HG02870 (cell line): Measurements from ENCODE around the gene SMARCA2.
A peak's percentile ranks its signal among the peaks of the same experiment; 100 is the strongest.
"Not testable (repeated sequence)": the region's sequence is repeated elsewhere in the genome, so short reads cannot be mapped to it uniquely, and the experiment has no call there.

Source experiments
- ATAC-seq: cut with Tn5 transposase; IDR thresholded peaks from one replicate; pipeline ENCODE4 v1.9.1; 2021; ENCODE audit warnings: mild to moderate bottlenecking, moderate library complexity; ENCODE audit not compliant: unreplicated experiment

Gene SMARCA2

DNA sequence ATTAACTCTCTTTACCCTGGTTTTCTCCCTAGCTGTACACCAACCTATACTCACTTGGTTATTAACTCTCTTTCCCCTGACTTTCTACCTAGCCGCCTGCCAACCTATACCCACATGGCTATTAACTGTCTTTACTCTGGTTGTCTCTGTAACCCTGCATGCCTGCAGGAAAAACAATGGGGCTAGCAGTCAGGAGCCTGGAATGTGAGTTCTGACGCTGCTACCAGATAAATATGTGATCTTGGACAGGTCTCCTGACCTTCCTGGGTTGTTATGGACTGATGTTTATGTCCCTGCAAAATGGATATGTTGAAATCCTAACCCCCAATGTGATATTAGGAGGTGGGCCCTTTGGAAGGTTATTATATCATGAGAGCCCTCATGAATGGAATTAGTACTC, 119.2 kb downstream of the SMARCA2 start:
- no peak for ATAC-seq

DNA sequence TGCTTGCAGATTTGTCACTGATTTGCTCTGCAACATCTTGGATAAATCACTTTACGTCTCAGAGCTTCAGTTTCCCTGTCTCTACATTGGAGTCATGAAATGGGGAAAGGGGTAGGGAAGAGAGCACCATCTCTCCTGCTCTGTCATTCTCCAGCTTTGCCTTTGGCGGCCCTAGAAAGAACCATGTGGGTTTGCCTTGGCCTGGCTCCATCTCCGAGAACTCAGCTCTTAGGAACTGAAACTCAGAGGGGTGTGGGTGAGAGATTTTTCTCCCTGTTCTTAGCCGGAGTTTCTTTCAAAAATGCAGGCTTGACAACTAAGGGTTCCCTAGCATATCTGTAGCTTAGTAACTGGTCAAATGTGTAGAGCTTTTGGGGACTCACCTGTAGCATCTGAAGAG, 123.5 kb downstream of the SMARCA2 start:
- ATAC-seq = no peak

DNA sequence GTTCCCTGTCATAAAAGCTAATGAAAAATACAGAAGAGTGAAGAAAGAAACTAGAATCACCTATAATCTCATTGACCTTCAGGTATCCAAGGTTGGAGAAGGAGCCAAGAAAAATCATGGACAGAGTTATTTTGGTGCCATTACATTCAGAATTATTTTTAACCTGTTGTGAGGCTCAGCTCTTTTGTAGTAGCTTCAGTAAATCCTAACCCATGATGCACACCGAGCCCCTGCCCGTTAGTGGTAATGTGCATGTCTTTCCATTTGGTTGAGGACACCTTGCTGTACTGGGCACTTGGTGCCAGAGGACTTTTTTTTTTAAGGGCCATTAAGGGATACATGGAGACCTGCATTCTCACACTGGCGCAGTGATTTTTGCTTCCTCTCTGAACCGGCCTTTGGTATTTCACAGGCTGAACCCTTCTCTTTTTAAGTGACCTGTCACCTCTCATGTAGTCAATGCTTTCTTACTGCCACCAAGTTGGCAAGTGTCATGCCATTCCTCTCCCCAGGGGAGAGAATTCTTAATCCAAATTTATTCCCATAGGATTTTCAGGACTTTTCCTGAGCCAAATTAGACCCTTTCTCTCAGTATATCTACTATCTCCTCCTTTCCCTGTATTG, 125.6 kb downstream of the SMARCA2 start:
- ATAC-seq = no peak

DNA sequence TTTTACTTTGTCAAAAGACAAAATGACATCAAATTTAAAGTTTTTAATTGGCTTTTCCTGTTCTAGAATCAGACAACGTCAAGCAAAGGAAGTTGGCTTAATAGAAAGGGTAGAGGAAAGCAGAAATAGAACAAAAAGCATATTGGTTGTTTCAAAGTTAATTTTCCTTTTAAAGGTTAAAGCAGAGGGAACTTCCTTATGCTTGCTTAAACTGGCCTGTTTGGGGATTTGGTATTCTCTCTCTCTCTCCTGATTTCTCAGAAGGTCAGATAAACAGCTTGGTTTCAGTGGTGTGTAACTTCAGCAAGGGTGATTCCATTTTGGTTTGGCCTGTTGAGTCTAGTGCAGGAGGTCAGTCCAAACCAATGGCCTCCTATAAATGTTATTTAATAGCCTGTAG, 127.1 kb downstream of the SMARCA2 start:
- no peak for ATAC-seq

DNA sequence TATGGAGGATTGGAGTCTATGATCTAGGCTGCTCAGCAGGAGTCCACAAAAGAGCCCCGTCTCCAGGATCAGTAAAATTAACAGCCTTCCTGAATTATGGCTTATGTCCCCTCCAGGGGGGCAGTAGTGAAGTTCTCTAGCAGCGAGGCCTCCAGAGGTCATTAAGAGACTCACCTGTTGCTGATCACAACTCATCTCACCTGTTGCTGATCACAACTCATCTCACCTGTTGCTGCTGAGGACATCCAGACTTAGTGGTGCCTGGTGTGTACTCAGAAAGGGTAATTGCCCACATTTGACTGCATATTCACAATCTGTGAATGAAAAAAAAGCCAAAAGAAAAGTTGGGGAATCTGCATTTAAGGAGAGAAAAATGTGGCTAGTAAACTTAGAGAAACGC, 129.5 kb downstream of the SMARCA2 start:
- ATAC-seq = no peak

DNA sequence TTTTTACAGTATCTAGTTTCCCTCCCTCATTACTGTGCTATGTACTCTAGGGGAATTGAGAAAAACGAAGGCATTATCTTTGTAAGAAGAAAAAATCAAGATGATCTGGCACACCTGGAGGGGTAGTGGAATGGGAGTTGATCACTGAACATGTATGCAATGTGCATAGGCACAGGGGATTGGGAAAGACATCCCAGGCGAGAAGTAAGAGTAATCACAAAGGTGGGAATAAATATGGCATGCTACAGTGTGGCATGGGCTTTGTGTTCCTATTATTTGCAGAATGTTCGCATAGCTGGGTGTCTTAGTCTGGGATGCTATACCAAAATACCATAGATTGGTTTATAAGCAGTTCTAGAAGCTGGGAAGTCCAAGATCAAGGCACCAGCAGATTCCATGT, 130.6 kb downstream of the SMARCA2 start:
- ATAC-seq = no peak

DNA sequence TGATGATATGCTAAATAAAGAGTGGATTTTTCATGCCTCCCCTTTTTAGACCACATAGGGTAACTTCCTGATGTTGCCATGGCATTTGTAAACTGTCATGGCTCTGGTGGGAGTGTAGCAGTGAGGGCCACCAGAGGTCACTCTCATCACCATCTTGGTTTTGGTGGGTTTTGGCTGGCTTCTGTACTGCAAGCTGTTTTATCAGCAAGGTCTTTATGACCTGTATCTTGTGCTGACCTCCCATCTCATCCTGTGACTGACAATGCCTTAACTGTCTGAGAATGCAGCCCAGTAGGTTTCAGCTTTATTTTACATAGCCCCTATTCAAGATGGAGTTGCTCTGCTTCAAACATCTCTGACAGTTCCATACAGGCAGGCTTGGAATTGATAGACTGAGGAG, 131.6 kb downstream of the SMARCA2 start:
- ATAC-seq = not testable (repeated sequence)

DNA sequence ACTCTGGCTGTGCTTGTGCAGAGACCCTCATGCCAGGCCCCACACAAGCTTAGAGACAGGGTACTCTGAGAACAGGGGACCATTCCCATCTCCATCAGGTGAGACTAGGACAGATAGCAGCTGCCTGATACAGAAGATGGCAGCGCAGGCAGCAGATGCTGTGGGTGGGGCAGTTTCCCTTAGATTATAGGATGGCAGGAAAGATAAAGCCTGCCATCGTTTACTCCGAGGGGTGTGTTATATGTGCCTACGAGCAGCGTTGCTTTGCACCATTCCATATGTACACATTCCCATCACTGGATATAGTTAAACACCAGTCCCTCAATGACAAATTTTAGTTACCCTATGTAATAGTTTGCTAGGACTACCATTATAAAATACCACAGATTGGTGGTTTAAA, 135.2 kb downstream of the SMARCA2 start:
- ATAC-seq = no peak

DNA sequence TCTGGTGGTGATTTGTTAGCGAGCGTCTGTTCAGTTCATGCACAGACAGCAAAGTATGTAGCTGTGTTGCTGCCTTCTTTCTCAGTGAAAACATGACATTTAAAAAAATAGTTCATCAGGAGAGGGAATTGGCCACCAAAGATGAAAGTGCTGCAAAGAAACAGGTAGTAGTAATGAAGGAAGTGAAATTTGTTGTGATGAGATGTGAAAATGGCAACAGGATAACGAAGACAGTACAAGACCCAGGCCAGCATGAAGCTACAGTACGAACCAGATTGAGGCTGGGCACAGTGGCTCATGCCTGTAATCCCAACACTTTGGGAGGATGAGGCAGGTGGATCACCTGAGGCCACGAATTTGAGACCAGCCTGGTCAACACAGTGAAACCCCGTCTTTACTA, 136.0 kb downstream of the SMARCA2 start:
- ATAC-seq = no peak

DNA sequence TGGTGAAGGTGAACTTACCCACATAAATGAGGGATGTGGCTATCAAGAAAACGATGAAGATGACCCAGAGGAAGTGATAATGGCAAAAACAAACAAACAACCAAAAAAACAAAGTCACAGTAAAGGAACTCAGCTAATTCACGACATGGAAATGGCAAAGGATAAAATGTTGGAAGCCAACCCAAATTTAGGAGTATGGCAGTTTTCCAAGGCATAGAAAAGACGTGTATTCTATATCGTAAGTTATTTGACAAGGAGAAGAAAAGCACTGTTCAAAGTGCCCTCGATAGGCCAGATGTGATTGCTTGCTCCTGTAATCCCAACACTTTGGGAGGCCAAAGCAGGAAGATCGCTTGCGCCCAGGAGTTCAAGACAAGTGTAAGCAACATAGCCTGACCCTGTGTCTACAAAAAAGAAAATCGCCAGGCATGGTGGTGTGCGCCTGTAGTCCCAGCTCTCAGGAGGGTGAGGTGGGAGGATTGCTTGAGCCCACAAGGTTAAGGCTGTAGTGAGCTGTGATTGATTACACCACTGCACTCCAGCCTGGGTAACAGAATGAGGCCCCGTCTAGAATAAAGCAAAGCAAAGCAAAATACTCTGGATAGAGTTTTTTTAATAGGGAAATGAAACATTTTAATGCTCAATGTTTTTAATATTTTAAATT, 138.0 kb downstream of the SMARCA2 start:
- ATAC-seq = no peak

DNA sequence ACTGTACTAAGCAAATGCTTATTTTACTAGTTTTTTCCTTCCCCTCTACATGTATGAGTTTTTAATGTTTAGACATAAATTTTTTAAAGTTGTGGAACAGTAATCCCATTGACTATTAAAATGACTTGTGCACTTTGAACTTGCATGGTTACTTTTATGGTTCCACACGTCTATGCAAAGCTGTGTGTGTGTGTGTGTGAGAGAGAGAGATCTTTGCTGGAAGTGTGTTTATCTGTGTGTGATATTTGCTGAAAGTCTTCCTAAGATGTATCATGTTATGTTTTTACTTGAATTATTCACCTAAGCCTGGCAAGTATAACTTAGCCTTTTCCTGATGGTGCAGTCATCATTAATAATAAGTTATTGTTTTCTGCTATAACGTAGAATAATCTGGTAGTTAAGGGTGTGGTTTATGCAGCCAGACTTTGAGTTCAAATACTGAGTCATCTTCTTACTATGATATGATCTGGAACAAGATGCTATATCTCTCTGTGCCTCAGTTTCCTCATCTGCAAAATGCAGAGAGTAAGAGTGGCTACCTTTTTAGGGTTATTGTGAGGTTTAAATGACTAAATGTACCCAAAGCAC, 138.6 kb downstream of the SMARCA2 start:
- ATAC-seq = no peak

DNA sequence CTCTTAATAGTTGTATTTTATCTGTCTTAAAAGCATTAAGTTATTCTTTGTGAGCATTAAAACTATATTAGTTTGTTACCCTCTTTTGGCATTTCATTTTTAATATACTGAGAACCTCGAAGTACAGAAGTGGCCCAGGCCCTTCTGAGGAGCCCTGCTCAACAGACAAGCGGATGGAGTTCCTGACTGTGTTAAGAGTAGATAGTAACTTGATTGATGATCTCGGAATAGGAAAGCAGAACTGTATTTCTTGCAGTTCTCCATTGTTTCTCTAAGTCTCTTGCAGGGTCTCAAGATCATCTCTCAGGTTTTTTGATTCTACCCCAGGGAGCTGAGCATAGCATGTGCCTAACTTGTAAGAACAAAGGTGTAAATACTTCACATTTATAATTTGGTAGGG, 139.6 kb downstream of the SMARCA2 start:
- no peak for ATAC-seq

DNA sequence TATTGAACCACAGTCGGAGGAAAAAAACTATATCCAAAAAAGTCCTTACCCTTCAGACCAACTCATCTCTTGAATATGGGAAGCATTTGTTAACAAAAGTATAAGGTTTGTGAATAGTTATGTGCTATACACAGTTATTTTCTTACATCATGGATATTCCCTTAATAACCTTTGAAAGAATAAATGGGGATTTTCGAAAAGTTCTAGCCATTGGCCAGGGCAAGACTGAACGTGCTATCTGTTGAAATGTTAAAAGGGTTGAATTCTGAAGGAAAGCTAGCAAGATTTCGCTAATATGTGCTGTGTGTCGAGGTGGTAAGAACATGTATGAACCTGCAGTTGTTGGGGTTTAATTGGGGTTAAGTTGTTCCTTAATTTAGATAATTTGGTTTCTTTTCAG, 140.8 kb downstream of the SMARCA2 start:
- ATAC-seq = no peak

DNA sequence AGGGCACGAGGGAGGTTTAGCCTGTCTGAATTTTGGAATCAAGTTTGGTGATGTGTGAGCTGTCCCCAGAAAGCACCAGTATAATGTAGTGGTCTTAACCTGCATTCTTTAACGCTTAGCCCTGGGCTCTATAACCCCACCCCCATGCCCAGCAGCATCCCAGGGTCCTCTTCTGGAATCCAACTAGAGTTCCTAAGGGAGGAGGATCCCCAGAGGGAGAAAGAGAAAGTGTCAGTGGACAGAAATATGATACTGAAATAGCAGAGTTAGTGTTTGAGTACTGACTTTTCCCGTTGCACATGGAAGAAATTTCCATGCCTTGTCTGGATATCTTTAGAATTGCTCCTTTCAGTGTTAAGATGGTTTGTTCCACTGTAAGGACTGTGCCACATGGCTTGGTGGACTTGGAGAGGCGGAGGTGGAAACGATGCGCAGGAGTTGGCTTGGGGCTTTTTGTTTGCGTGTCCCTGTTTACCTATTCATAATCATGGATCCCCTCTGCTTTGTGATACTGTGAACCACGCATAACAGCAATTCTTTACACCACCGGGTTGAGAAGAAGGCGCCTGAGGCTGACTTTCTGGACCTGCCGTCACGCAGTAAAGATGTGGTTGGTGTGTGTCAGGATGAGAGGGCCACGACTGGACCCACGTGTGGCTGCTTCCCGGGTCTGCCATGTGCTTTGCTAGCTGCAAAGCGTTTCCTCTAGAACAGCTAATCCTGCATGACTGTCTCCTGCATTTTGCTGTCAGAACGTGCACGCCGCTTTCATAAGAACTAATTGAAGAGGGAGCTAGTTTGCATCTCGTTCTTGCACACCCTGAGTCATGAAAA, 142.3 kb downstream of the SMARCA2 start:
- peak; percentile 49 for ATAC-seq

DNA sequence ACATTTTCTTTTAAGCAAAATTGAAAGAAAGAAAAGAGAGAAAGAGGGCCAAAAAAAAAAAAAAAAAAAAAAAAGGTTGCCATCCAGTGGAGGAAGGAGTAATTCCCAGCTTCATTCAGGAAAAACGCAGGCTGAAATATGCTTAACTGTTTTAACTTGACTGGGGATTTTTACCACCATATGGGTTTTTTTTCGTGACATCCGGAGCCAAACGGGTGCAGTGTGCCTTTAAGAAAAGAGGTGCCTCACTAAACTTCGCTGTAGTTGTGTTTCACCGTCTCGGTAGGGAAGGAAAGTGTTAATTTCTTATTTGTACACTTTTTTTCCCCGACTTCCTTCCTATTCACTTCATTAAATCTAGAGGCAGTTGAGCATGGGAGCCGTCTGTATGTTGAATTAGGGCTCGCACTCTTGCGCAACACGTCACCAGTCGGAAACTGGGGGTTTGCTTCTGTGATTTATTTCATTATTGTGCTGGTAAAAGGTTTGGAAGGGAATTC, 143.0 kb downstream of the SMARCA2 start:
- ATAC-seq = peak; percentile 49

DNA sequence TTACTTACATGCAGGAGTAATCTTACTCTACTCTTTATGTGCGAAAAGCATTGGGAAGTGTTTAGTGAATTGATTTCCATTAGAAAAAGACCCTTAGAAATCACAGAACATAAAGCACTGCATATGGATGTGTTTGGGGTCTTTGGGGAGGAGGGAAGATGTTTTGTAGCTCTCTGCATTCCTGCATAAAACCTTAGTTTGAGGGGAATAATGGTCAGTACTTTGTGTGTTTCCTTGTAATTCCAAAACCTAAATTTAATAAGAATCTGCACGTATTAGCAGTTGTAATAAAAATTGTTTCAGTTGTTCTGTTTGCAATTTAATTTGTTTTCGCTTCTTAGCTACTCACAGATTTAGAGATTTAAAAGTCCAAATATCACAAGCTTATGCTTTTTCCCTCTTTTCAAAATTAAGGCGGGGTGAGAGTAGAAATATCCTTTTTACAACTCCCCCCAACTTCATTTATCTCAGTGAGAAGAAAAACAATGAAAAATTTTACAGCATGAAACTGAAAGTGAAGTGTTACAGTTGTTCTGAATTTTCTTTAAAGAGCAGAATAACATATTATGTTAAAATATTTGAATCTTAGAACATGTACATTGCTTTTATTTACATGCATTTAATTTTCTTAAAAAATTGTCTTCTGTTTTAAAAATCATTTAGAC, 143.8 kb downstream of the SMARCA2 start:
- no peak for ATAC-seq

DNA sequence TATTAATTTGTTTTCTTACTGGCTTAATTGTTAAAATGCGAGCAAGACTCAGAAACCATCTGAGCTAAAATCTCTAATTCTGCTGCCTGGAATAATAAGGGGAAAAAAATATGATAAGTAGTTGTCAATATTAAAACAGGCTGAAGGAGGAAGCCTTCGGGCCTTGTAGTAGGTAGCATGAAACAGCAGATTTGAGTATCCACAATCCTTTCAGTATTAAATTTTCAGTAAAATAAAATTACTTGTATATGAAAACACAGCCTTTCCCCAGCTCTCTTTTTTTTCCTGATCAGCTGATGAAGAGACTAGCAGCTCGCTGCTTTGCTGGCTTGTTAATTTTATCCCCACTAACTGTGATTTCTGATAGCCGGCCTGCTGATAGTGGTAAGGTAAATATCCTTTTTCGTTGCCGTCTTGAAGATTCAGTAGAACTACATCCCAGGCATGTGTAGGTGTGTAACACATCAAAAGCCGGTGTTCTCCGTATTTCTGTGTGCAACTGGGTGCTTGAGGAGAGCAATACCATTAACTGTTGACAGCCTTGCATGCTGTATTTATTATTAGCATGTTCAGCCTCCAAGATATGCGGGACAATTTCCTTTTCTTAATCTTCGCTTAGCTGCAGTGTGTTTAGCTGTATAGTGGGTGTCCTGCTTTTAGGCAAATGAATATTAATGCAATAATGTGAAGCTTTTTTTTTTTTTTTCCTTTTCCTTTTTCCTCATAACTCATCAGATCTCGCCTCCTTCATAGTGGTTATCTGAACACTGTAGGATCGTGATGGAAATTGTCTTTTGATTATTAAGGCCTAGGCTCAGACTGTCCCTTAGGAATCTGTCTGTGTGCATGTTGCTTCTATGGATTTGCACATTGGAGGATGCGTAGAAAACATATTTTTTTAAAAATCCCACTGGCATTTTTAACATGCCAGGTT, 144.6 kb downstream of the SMARCA2 start:
- ATAC-seq = no peak

DNA sequence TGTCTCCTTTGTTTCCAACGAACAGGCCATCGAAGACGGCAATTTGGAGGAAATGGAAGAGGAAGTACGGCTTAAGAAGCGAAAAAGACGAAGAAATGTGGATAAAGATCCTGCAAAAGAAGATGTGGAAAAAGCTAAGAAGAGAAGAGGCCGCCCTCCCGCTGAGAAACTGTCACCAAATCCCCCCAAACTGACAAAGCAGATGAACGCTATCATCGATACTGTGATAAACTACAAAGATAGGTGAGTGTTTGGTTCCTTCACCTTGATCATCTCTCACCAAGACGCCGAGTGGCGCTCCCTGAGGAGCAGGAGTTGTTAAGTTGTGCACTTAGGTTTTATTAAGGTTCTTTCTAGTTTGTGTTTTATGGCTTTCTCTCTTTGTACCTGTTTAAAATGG, 146.5 kb downstream of the SMARCA2 start:
- ATAC-seq = no peak

DNA sequence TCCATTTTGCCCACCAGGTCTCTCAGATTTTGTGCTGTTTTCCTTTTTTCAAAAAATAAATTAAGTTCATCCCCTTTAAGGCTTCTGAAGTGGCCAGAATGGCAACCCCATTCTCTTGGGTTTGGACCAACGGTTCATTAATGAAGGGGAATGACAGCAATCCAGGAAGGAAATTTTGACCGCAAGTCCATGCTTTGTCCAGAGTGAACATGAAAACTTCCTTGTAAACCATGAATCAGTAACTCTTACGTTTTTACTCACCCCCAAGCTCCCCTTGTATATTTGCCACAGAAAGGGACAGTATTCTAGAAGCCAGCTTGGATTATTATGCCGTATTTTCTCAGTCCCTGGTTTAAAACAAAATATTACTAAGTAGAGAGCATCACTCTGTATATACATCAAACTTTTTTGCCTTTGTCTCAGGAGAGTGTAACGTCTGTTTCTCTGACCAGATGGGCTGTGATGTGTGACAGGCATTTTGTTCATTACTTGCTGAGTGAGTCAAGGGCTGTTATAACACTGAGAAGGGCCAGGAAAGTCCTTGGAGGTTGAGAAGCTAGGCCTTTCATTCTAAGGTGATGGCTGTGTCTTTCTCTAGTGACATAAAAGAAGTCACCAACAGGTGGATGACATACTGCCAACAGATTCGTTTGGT, 148.2 kb downstream of the SMARCA2 start:
- no peak for ATAC-seq
